Measurements from ENCODE around the gene FBXW7. TPM values are rescaled to one million over a fixed set of nuclear protein-coding genes. Genes with fewer than 3 reads are reported as not detected.

The FBXW7 gene
- total RNA-seq, 3 donors from 2014 or later = 55.7 to 247 (median 117) TPM

- no peak for DNase-seq (ENCODE audit: low spot score in 2 of 2)
- no peak overlapping the region for H3K4me3 ChIP-seq
- no peak overlapping the region for H3K27ac ChIP-seq
- H3K36me3 ChIP-seq = no peaks in the 10 kb centered on the region
- TF ChIP-seq CTCF (IDR thresholded peaks at IDR 0.05) (no peak), POLR2AphosphoS5 (IDR thresholded peaks at IDR 0.05) (no peak), POLR2A (IDR thresholded peaks at IDR 0.05) (no peak)
- no peaks in the 10 kb centered on the region for H3K27me3 ChIP-seq
- H3K4me1 ChIP-seq = no peaks in the 10 kb centered on the region
- intact Hi-C loops (cut with DNase I; ENCODE audit: low total_unique reads) = no loop called here
- no peaks in the 10 kb centered on the region for H3K9me3 ChIP-seq
Measured at GRCh38 chr4:152563209-152563608, 27.3 kb upstream of the FBXW7 start.

- DNase-seq (ENCODE audit: low spot score in 2 of 2) = no peak
- intact Hi-C loops (cut with DNase I; ENCODE audit: low total_unique reads) = no loop called here
- Histone ChIP-seq H3K4me1 (no peaks in the 10 kb centered on the region), H3K9me3 (no peaks in the 10 kb centered on the region), H3K4me3 (no peak overlapping the region), H3K36me3 (no peaks in the 10 kb centered on the region), H3K27ac (no peak overlapping the region), H3K27me3 (no peaks in the 10 kb centered on the region)
- TF ChIP-seq CTCF (IDR thresholded peaks at IDR 0.05) (no peak), POLR2AphosphoS5 (IDR thresholded peaks at IDR 0.05) (no peak), POLR2A (IDR thresholded peaks at IDR 0.05) (no peak)
Measured at GRCh38 chr4:152559641-152560040, 23.7 kb upstream of the FBXW7 start.

GRCh38 chr4:152558396-152558795 lies 22.5 kb upstream of the FBXW7 start:
- Histone ChIP-seq H3K27me3 (no peaks in the 10 kb centered on the region), H3K36me3 (no peaks in the 10 kb centered on the region), H3K4me1 (no peaks in the 10 kb centered on the region), H3K4me3 (no peak overlapping the region), H3K27ac (no peak overlapping the region), H3K9me3 (no peaks in the 10 kb centered on the region)
- TF ChIP-seq POLR2AphosphoS5 (IDR thresholded peaks at IDR 0.05) (no peak), POLR2A (IDR thresholded peaks at IDR 0.05) (no peak), CTCF (IDR thresholded peaks at IDR 0.05) (no peak)
- DNase-seq (ENCODE audit: low spot score in 2 of 2) = no peak
- intact Hi-C loops (cut with DNase I; ENCODE audit: low total_unique reads) = no loop called here

- H3K27me3 ChIP-seq = no peaks in the 10 kb centered on the region
- H3K4me1 ChIP-seq = no peaks in the 10 kb centered on the region
- H3K36me3 ChIP-seq = no peaks in the 10 kb centered on the region
- DNase-seq (ENCODE audit: low spot score in 2 of 2) = no peak
- no peak overlapping the region for H3K4me3 ChIP-seq
- H3K27ac ChIP-seq = no peak overlapping the region
- TF ChIP-seq CTCF (IDR thresholded peaks at IDR 0.05) (no peak), POLR2A (IDR thresholded peaks at IDR 0.05) (no peak), POLR2AphosphoS5 (IDR thresholded peaks at IDR 0.05) (no peak)
- intact Hi-C loops (cut with DNase I; ENCODE audit: low total_unique reads) = no loop called here
- H3K9me3 ChIP-seq = no peaks in the 10 kb centered on the region
Measured at GRCh38 chr4:152556834-152557233, 20.9 kb upstream of the FBXW7 start.

- DNase-seq (ENCODE audit: low spot score in 2 of 2) = no peak
- Histone ChIP-seq H3K27me3 (no peaks in the 10 kb centered on the region), H3K4me1 (no peaks in the 10 kb centered on the region), H3K9me3 (no peaks in the 10 kb centered on the region), H3K27ac (no peak overlapping the region), H3K36me3 (no peaks in the 10 kb centered on the region), H3K4me3 (no peak overlapping the region)
- intact Hi-C loops (cut with DNase I; ENCODE audit: low total_unique reads) = no loop called here
- no peak for TF ChIP-seq POLR2AphosphoS5 (IDR thresholded peaks at IDR 0.05)
- TF ChIP-seq CTCF (IDR thresholded peaks at IDR 0.05) = no peak
- TF ChIP-seq POLR2A (IDR thresholded peaks at IDR 0.05) = no peak
Measured at GRCh38 chr4:152556283-152556682, 20.4 kb upstream of the FBXW7 start.

Measured in breast epithelium (tissue), 4 donors.